Lower lobe of right lung (tissue), 2 donors: ENCODE results near the gene AGBL2. TPM values are rescaled to one million over a fixed set of nuclear protein-coding genes. Genes with fewer than 3 reads are reported as not detected.

Experiments used
- ATAC-seq, 2 donors: fragments of 200-7000 bp; cut with Tn5 transposase; one replicate each; pipeline ENCODE4 v1.9.1; 2020 to 2022; ENCODE audit warnings: mild to moderate bottlenecking in 2 of 2, moderate library complexity in 2 of 2
- DNase-seq: peaks from one replicate; pipeline ENCODE4 v3.0.0-alpha.2; 2020
- H3K27ac ChIP-seq: fragments of 200-600 bp; one replicate; pipeline ENCODE4 v1.8.0; 2022
- H3K27me3 ChIP-seq: fragments of 200-600 bp; one replicate; pipeline ENCODE4 v1.8.0; 2022; ENCODE audit warnings: low read depth
- H3K36me3 ChIP-seq: fragments of 200-600 bp; one replicate; pipeline ENCODE4 v1.8.0; 2022; ENCODE audit warnings: mild to moderate bottlenecking
- H3K4me1 ChIP-seq: fragments of 200-600 bp; one replicate; pipeline ENCODE4 v1.8.0; 2022
- H3K4me3 ChIP-seq: fragments of 200-600 bp; one replicate; pipeline ENCODE4 v1.8.0; 2022; ENCODE audit warnings: mild to moderate bottlenecking
- H3K9me3 ChIP-seq: fragments of 200-600 bp; one replicate; pipeline ENCODE4 v1.8.0; 2022
- intact Hi-C: fragments of 100-400 bp; cut with DNase I; formaldehyde crosslinking; loops from one replicate; pipeline ENCODE4 v1.11.0; 2022
- total RNA-seq: library from RNA; stranded (reverse); fragmentation: NEBNext Ultra II Directional; extraction: Animal tissue kit (Norgen Biotek cat#: 25700); gene quantifications from one replicate; pipeline ENCODE4 v1.2.1, GENCODE V29; 2021
- TF ChIP-seq, protein P1 (sequence below): fragments of 200-600 bp; IDR thresholded peaks from one replicate; pipeline ENCODE4 v1.8.0; 2022; ENCODE audit warnings: antibody characterized with exemption, mild to moderate bottlenecking
- donor health status: DM: no; HTN: yes; CAD: no; lungs with severe emphysema.

AGBL2 gene
- total RNA-seq, 1 donor from 2014 or later = 6.0 TPM

DNA sequence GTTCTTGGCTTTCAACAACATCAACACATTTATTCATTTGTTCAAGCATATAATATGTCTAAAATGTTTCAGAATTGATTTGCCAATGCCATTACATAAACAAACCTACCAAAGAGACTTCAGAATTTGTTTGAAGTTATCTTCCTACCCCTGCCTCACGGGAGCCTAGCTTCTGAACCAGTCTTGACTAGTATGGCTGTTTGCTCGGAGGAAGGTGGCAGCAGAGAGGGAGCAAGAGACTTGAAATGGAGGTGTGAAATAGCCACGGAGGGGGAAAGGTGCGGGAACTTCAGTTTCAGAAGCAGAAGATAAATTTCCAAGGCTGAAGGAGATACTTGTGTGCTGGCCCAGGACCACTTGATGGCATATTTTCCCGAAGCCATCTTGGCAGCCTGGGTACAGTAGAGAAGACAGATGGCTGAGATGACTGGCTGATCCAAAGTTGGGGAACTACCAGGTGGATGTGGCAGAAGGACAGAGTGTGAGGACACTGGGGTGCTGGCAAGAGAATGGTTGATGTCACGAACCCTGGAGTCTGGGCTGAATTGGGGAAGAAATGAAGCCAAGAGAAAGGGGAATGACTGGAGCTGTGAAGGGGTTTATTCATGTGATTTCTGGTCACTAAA lies 58.8 kb downstream of the AGBL2 start:
- Histone ChIP-seq H3K9me3 (no peaks in the 10 kb centered on the region), H3K27ac (no peak overlapping the region), H3K36me3 (no peaks in the 10 kb centered on the region), H3K4me3 (no peak overlapping the region), H3K27me3 (no peaks in the 10 kb centered on the region), H3K4me1 (no peaks in the 10 kb centered on the region)
- ATAC-seq (no peak), DNase-seq (no peak)
- TF ChIP-seq, protein P1, sequence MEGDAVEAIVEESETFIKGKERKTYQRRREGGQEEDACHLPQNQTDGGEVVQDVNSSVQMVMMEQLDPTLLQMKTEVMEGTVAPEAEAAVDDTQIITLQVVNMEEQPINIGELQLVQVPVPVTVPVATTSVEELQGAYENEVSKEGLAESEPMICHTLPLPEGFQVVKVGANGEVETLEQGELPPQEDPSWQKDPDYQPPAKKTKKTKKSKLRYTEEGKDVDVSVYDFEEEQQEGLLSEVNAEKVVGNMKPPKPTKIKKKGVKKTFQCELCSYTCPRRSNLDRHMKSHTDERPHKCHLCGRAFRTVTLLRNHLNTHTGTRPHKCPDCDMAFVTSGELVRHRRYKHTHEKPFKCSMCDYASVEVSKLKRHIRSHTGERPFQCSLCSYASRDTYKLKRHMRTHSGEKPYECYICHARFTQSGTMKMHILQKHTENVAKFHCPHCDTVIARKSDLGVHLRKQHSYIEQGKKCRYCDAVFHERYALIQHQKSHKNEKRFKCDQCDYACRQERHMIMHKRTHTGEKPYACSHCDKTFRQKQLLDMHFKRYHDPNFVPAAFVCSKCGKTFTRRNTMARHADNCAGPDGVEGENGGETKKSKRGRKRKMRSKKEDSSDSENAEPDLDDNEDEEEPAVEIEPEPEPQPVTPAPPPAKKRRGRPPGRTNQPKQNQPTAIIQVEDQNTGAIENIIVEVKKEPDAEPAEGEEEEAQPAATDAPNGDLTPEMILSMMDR = no peak
- intact Hi-C loops = no loop called here

DNA sequence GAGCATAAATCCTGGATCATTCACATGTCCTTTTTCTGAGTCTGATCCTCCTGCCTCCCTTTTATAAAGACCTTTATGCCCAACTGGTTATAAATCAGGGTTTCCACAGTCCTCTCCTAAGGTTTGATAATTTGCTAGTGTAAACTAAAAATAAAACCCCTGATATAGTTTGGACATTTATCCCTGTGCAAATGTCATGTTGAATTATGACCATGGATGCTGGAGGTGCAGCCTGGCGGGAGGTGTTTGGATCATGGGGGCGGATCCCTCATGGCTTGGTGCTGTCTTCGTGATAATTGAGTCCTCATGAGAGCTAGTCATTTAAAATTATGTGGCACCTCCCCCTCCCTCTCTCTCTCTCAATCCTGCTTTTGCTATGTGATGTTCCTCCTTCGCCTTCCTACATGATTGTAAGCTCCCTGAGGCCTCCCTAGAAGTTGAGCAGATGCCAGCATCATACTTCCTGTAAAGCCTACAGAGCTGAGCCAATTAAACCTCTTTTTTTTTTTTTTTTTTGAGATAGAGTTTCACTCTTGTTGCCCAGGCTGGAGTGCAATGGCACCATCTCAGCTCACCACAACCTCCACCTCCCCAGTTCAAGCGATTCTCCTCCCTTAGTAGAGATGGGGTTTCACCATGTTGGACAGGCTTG lies 63.2 kb downstream of the AGBL2 start:
- Histone ChIP-seq H3K4me1 (no peaks in the 10 kb centered on the region), H3K36me3 (no peaks in the 10 kb centered on the region), H3K27me3 (no peaks in the 10 kb centered on the region), H3K4me3 (no peak overlapping the region), H3K27ac (no peak overlapping the region), H3K9me3 (no peaks in the 10 kb centered on the region)
- DNase-seq = no peak
- TF ChIP-seq, protein P1 = no peak
- ATAC-seq = no peak
- intact Hi-C loops = no loop called here

DNA sequence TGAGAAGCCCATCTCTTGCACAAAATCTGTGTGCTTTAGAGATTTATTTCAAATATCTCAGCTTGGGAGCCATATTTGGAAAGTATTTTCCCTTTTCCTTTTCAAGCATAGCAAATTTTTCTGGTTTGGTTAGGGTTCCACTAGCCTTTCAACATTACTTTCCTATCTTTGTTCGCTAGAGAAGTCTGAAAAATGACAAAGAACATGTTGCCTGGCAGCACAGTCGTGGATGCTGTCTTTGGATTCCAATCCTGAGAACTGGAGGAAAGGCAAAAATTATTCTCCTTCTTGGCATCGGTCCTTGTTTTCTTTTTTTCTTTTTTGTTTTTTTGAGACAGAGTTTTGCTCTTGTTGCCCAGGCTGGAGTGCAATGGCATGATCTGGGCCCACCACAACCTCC lies 65.9 kb downstream of the AGBL2 start:
- ATAC-seq (no peak), DNase-seq (no peak)
- no peak overlapping the region for H3K4me3 ChIP-seq
- intact Hi-C loops = no loop called here
- H3K27ac ChIP-seq = no peak overlapping the region
- TF ChIP-seq, protein P1 = no peak
- no peaks in the 10 kb centered on the region for H3K9me3 ChIP-seq
- H3K36me3 ChIP-seq = no peaks in the 10 kb centered on the region
- no peaks in the 10 kb centered on the region for H3K27me3 ChIP-seq
- H3K4me1 ChIP-seq = no peaks in the 10 kb centered on the region

GRCh38 chr11:47646019-47646418 lies 69.2 kb downstream of the AGBL2 start:
- no peak for ATAC-seq
- Histone ChIP-seq H3K27me3 (no peaks in the 10 kb centered on the region), H3K36me3 (no peaks in the 10 kb centered on the region), H3K27ac (no peak overlapping the region), H3K4me1 (peaks cover 7% of the 10 kb centered on the region), H3K9me3 (no peaks in the 10 kb centered on the region), H3K4me3 (no peak overlapping the region)
- intact Hi-C loops = no loop called here
- no peak for DNase-seq
- TF ChIP-seq, protein P1 = no peak

- ATAC-seq = no peak
- Histone ChIP-seq H3K4me1 (peaks cover 12% of the 10 kb centered on the region), H3K27ac (no peak overlapping the region), H3K4me3 (no peak overlapping the region), H3K9me3 (no peaks in the 10 kb centered on the region), H3K27me3 (no peaks in the 10 kb centered on the region), H3K36me3 (no peaks in the 10 kb centered on the region)
- intact Hi-C loops = no loop called here
- no peak for DNase-seq
- TF ChIP-seq, protein P1 = no peak
Measured at GRCh38 chr11:47645500-47645899, 69.7 kb downstream of the AGBL2 start.
